Liver (tissue), 9 donors: ENCODE results near the gene SLC26A9. TPM values are rescaled to one million over a fixed set of nuclear protein-coding genes. Genes with fewer than 3 reads are reported as not detected.

Experiments used
- DNase-seq: peaks from one replicate; pipeline ENCODE4 v3.0.0-alpha.2; 2017; ENCODE audit warnings: low spot score
- H3K27ac ChIP-seq, 2 donors: one replicate each; pipeline ENCODE4 v1.7.0; 2013; ENCODE audit warnings: inconsistent platforms in 2 of 2, low read length in 2 of 2, control low read depth in 1 of 2, low read depth in 1 of 2, mild to moderate bottlenecking in 1 of 2
- H3K27me3 ChIP-seq, 4 donors: one replicate each; pipeline versions ENCODE4 v1.6.1 to v1.7.0; 2013; ENCODE audit warnings: low read length in 3 of 4, inconsistent platforms in 1 of 4, mild to moderate bottlenecking in 1 of 4, moderate library complexity in 1 of 4; ENCODE audit not compliant: control insufficient read depth in 4 of 4, insufficient read depth in 4 of 4
- H3K36me3 ChIP-seq, 4 donors: one replicate each; pipeline versions ENCODE4 v1.6.1 to v1.7.0; 2013; ENCODE audit warnings: low read length in 3 of 4, mild to moderate bottlenecking in 3 of 4, low read depth in 1 of 4, moderate library complexity in 1 of 4; ENCODE audit not compliant: control insufficient read depth in 4 of 4, insufficient read depth in 3 of 4
- H3K4me1 ChIP-seq, 4 donors: one replicate each; pipeline versions ENCODE4 v1.6.1 to v1.7.0; 2013; ENCODE audit warnings: low read length in 3 of 4, mild to moderate bottlenecking in 3 of 4, moderate library complexity in 1 of 4; ENCODE audit not compliant: control insufficient read depth in 4 of 4, insufficient read depth in 4 of 4
- H3K4me3 ChIP-seq, 3 donors: one replicate each; pipeline versions ENCODE4 v1.6.1 to v1.7.0; 2013; ENCODE audit warnings: low read length in 3 of 3, control low read depth in 1 of 3, low read depth in 1 of 3, mild to moderate bottlenecking in 1 of 3
- H3K9ac ChIP-seq, 2 donors: one replicate each; pipeline ENCODE4 v1.7.0; 2013; ENCODE audit warnings: low read length in 2 of 2, mild to moderate bottlenecking in 2 of 2, moderate library complexity in 2 of 2, control low read depth in 1 of 2, low read depth in 1 of 2
- H3K9me3 ChIP-seq, 4 donors: one replicate each; pipeline versions ENCODE4 v1.6.1 to v1.7.0; 2013; ENCODE audit warnings: low read length in 3 of 4; ENCODE audit not compliant: control insufficient read depth in 4 of 4
- EGR1 ChIP-seq, 2 donors: IDR thresholded peaks; 2 replicates each; pipeline ENCODE4 v1.6.1; 2016 to 2018; ENCODE audit warnings: antibody characterized with exemption in 2 of 2, low read depth in 2 of 2
- FOXA2 ChIP-seq: IDR thresholded peaks from 2 replicates; pipeline ENCODE4 v1.6.1; 2016; ENCODE audit warnings: antibody characterized with exemption
- GABPA ChIP-seq, 2 donors: IDR thresholded peaks in 1 of 2; conservative IDR thresholded peaks in 1 of 2; 2 replicates each; pipeline ENCODE4 v1.6.1; 2016; ENCODE audit warnings: antibody characterized with exemption in 2 of 2, mild to moderate bottlenecking in 1 of 2, moderate library complexity in 1 of 2
- HNF4A ChIP-seq, 2 donors: conservative IDR thresholded peaks; 2 replicates each; pipeline ENCODE4 v1.6.1; 2016; ENCODE audit warnings: antibody characterized with exemption in 2 of 2, mild to moderate bottlenecking in 2 of 2
- HNF4G ChIP-seq: IDR thresholded peaks from 2 replicates; pipeline ENCODE4 v1.6.1; 2016; ENCODE audit warnings: antibody characterized with exemption
- JUND ChIP-seq, 2 donors: IDR thresholded peaks; 2 replicates each; pipeline ENCODE4 v1.6.1; 2016; ENCODE audit warnings: antibody characterized with exemption in 2 of 2
- MAX ChIP-seq: IDR thresholded peaks from 2 replicates; pipeline ENCODE4 v1.6.1; 2016; ENCODE audit warnings: antibody characterized with exemption
- NR2F2 ChIP-seq: IDR thresholded peaks from 2 replicates; pipeline ENCODE4 v1.6.1; 2016; ENCODE audit warnings: antibody characterized with exemption
- RAD21 ChIP-seq, 2 donors: IDR thresholded peaks; 2 replicates each; pipeline ENCODE4 v1.6.1; 2016; ENCODE audit warnings: antibody characterized with exemption in 2 of 2, mild to moderate bottlenecking in 2 of 2
- REST ChIP-seq: IDR thresholded peaks from 2 replicates; pipeline ENCODE4 v1.6.1; 2016; ENCODE audit warnings: antibody characterized with exemption, mild to moderate bottlenecking
- RXRA ChIP-seq, 2 donors: IDR thresholded peaks; 2 replicates each; pipeline ENCODE4 v1.6.1; 2017 to 2018; ENCODE audit warnings: antibody characterized with exemption in 2 of 2, mild to moderate bottlenecking in 1 of 2
- SP1 ChIP-seq: IDR thresholded peaks from 2 replicates; pipeline ENCODE4 v1.6.1; 2018; ENCODE audit warnings: antibody characterized with exemption, mild to moderate bottlenecking
- TAF1 ChIP-seq: conservative IDR thresholded peaks from 2 replicates; pipeline ENCODE4 v1.6.1; 2016; ENCODE audit warnings: antibody characterized with exemption, mild to moderate bottlenecking
- YY1 ChIP-seq: IDR thresholded peaks from 2 replicates; pipeline ENCODE4 v1.6.1; 2016; ENCODE audit warnings: antibody characterized with exemption, mild to moderate bottlenecking
- ZBTB33 ChIP-seq: IDR thresholded peaks from 2 replicates; pipeline ENCODE4 v1.6.1; 2016; ENCODE audit warnings: antibody characterized with exemption
- WGBS: extraction: QIAGEN DNeasy Blood & Tissue Kit; methylation state at CpG from one replicate; pipeline ENCODE4 v1.1.7; 2013; 5-methylcytosine and 5-hydroxymethylcytosine counted together
- polyA plus RNA-seq, 2 donors: library from polyadenylated mRNA; stranded (reverse) in 1 of 2; unstranded in 1 of 2; fragments of 200-250 nt in 1 of 2; fragments of >200 nt in 1 of 2; fragmentation: Nextera tagmentation in 1 of 2; extraction: Ambion mirVana in 1 of 2; gene quantifications; one replicate each; pipeline versions ENCODE4 v1.2.1 to v1.2.3, GENCODE V29; 2013 to 2015
- total RNA-seq, 2 donors: library from RNA; depleted of rRNA; stranded (reverse); fragments of >200 nt; gene quantifications; one replicate each; pipeline ENCODE4 v1.2.3, GENCODE V29; 2014
- donor health status: healthy.
- donor health status: healthy.
- donor health status: healthy.
- donor health status: healthy.
- donor health status: healthy.

SLC26A9 gene
- total and polyA plus RNA-seq, 4 donors, result not detected

- TF ChIP-seq ZBTB33 (no peak), HNF4A (conservative IDR thresholded peaks at IDR 0.05) (no peak), RXRA (IDR thresholded peaks at IDR 0.05) (no peak), GABPA (IDR thresholded peaks at IDR 0.05 in 1 of 2, conservative IDR thresholded peaks at IDR 0.05 in 1 of 2) (no peak), SP1 (no peak), NR2F2 (no peak)
Measured at GRCh38 chr1:205969229-205969628, 26.0 kb upstream of the SLC26A9 start (continued).

- Histone ChIP-seq H3K27me3 (no peaks in the 10 kb centered on the region), H3K9ac (no peak overlapping the region), H3K9me3 (no peaks in the 10 kb centered on the region), H3K27ac (no peak overlapping the region), H3K4me1 (no peaks in the 10 kb centered on the region), H3K4me3 (no peak overlapping the region), H3K36me3 (no peaks in the 10 kb centered on the region)
- TF ChIP-seq HNF4G, result no peak
- no peak for TF ChIP-seq ZBTB33
- WGBS, result 85% methylated on average over 10 of the region's 10 CpGs
- DNase-seq, result no peak
Measured at GRCh38 chr1:205967554-205968335, 24.5 kb upstream of the SLC26A9 start.

GRCh38 chr1:205965036-205965884, 22.0 kb upstream of the SLC26A9 start:
- H3K36me3 ChIP-seq, result no peaks in the 10 kb centered on the region
- no peak for DNase-seq
- H3K9me3 ChIP-seq, result no peaks in the 10 kb centered on the region
- WGBS, result 82% methylated on average over 13 of the region's 13 CpGs
- no peak overlapping the region for H3K4me3 ChIP-seq
- H3K4me1 ChIP-seq, result no peaks in the 10 kb centered on the region
- no peaks in the 10 kb centered on the region for H3K27me3 ChIP-seq
- no peak overlapping the region for H3K9ac ChIP-seq
- no peak overlapping the region for H3K27ac ChIP-seq
- no peak for TF ChIP-seq YY1
- TF ChIP-seq RAD21 (IDR thresholded peaks at IDR 0.05), result no peak
- TF ChIP-seq JUND (IDR thresholded peaks at IDR 0.05), result no peak
- no peak for TF ChIP-seq FOXA2
- no peak for TF ChIP-seq TAF1
- TF ChIP-seq REST, result no peak
- TF ChIP-seq EGR1 (IDR thresholded peaks at IDR 0.05; ENCODE audit: low read depth in 2 of 2), result no peak
- no peak for TF ChIP-seq NR2F2
- no peak for TF ChIP-seq MAX
